Renal cortex interstitium (tissue), 11 donors: ENCODE results near the gene WNK2. TPM values are rescaled to one million over a fixed set of nuclear protein-coding genes. Genes with fewer than 3 reads are reported as not detected.

Source experiments
- DNase-seq, 11 donors: peaks; one replicate each; pipeline ENCODE4 v3.0.0-alpha.2; 2013; ENCODE audit warnings: low read depth in 9 of 11, low spot score in 4 of 11; ENCODE audit errors: extremely low read depth in 1 of 11
- polyA plus RNA-seq, 3 donors: library from polyadenylated mRNA; unstranded; fragments of 120-200 nt; gene quantifications; one replicate each; pipeline ENCODE4 v1.2.1, GENCODE V29; 2013; ENCODE audit not compliant: insufficient read length in 3 of 3

Gene WNK2
- polyA plus RNA-seq, 3 donors, result 24.8 to 34.0 (median 29.0) TPM

DNA sequence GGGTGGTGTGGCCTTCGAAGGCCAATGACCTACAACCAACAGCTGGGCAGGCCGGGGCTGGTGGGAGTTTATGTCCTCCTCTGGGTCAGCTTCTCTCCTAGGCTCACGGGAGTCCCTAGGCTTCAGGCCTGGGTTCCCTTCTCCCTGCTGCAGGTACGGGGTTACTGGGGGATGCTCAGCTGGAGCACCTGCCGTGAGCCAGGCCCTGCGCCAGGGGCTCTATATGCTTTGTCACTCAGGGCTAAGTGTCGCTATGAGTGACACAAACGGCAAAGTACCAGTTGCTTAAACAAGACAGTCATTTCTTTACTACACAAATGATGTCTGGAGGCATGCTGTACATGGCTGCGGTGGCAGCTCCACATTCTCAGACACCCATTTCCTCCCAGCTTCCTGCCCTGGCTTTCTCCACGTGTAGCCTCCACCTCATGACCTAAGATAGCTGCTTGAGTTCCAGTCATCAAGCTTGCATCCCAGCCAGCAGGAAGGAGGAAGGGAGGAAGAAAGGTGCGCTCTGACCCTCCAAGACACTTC is 27.4 kb upstream of the WNK2 start:
- DNase-seq, result no peak

DNA sequence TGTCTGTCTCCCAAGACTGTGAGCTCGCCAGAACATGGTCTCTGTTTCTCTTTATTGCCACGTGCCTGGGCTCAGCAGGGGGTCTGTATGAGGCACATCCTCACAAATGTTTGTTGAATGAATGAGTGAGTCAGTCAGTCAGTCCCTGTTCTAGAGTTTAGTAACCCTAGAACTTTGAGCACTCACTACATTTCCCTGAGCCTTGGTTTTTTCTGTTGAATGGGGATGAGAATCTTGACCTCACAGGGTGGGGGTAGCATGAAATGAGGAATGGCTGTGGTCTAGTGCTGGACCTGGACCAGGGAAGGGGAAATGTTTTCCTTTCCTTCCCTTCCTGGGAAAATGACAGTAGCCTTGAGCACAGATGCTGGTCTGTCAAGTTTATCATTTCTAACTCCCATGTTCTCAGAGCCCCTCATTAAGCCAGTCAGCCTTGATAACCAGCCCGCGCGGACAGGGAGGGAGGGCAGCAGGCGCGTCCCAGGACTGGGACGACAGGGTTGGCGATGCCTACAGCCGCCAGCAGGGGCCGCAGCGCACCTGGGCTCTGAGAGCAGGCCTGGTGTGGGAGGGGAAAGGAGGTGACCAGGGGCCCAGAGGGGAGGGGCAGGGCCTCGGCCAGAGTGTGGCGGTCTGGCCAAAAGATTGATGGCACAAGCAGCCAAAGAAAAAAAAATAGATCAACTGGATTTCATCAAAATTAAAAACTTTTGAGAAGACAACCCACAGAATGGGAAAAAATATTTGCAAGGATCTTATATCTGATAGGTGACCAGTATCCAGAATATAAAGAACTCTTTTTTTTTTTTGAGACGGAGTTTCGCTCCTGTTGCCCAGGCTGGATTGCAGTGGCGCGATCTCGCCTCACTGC is 24.1 kb upstream of the WNK2 start:
- peak; percentile 54 to 82 (median 75) for DNase-seq

DNA sequence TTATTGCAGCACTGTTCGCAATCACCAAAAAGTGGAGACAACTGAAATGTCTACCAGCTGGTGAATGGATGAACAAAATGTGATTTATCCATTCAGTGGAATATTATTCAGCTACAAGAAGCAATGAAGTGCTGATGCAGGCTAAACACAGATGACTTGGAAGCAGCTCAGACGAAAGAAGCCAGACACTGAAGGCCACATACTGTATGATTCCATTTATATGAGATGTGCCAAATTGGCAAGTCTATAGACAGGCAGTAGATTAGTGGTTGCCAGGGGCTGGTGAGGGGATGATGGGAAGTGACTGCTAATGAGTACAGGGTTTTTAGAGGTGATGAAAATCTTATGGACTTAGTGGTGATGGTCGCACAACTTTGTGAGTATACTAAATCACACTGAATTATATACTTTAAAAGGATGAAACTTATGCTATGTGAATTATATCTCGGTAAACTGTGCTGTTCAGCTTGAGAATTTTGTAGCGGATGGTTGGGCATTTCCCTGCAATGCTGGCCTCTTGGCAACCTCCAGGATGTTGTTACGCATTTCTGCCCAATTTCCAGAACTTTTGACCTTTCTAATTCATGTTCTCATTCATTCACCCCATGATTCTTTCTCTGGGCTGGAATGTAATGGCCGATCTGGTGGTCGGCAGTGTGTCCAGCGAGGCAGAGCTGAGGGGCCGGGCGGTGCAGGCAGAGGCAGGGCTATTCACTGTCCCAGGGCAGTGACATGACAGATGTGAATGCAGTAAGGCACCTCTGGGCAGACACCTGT is 22.0 kb upstream of the WNK2 start:
- DNase-seq, result no peak

DNA sequence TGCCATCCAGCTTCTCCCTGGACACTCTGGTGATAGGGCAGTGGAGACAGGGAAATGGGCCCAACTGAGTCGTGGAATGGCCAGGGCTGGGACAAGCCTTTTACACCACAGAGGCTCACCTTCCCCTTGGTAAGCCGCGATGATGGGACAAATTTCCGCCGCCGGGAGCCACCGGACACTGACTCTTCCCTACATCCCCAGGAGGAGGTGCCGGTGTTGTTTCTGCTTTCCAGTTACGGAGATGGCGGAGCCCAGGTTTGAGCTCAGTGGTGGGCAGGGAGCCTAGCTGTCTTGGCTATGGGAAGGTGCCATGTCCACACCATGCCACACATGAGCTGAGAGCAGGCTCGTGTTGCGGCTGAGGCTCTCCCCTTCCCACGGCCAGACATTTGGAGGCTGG is 19.9 kb upstream of the WNK2 start:
- no peak for DNase-seq

DNA sequence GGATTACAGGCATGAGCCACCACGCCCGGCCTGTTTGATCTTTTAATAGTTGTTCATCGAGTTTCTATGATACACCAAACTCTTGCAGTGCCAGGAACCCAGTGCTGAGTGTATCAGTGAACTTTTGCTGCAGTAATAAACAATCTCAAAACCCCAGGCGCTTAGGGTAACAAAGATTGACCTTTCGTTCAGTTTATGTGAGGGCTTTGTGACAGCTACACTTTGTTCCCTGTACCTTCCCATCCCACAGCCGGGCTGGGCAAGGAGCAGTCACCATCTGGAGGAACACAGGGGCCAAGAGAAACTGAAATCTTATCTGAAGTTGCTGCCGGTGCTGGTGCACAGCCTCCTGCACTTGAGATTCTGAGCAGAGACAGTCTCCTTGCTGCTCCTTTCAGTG is 17.2 kb upstream of the WNK2 start:
- no peak for DNase-seq

DNA sequence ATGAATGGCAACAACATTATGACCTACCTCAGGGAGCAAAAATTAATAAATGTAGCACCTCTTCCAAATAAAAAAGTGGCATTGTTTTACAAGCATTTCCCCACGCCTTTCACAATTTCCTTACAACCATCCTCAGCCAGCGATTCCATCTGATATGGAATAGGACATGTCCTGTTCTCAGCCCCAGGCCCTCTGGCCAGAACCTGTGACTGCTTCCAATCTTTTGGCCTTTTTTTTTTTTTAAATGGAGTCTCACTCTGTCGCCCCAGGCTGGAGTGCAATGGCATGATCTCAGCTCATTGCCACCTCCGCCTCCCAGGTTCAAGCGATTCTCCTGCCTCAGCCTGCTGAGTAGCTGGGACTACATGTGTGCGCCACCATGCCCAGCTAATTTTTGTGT is 16.8 kb upstream of the WNK2 start:
- no peak for DNase-seq

DNA sequence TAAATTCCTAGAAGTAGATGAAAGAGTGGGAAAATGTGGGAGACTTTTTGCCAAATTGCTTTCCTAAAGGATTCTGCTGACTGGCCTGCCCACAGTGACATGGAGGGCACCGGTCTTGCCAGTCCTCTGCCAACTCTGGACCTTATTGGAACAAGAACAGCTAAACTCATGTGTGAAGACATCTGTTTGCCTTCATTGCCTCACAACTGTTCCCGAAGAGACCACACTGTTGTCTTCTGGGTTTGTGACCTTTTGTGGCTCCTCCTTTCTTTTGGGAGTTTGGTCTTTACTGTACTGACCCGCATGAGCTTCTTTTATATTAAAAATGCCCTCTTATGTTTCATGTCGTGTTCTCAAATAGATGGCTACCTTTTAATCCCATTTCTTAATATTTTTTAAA is 16.1 kb upstream of the WNK2 start:
- DNase-seq, result no peak

DNA sequence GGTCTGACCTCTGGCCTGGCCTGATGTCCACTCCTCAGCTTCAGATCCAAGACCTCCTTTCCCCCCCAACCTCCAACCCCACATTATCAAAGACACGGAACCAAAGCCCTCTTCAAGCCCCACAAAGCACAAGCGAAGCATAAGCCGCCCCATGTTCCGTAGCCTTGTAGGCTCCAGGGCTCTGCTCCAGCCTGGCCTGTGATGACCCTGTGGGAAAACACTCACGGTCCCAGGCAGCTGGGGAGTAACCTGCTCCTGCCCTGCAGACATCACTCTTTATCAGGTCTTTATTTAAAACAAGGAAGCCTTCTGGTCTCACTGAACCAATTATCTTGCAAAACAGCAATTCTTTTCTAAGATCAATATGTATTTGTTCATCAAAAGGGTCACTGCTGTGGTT is 15.4 kb upstream of the WNK2 start:
- DNase-seq, result no peak

DNA sequence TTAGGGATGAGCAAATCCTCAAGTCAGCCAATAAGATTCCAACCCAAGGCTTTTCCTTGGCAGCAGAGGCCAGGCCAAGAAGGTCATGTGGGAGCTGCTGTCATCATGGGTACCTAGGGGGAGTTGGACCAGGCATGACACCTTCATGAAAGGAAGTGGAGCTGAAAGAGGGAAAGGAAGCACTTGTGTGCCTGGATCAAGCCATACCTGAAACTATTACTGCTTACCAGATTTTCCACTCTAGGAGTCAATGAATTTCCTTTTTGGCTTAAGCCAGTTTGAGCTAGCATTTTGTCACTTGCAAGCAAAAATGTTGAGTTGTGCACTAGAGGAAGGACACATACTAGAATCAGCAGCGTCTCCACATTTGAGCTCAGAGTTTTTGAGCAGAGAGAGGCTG is 14.5 kb upstream of the WNK2 start:
- DNase-seq, result no peak

DNA sequence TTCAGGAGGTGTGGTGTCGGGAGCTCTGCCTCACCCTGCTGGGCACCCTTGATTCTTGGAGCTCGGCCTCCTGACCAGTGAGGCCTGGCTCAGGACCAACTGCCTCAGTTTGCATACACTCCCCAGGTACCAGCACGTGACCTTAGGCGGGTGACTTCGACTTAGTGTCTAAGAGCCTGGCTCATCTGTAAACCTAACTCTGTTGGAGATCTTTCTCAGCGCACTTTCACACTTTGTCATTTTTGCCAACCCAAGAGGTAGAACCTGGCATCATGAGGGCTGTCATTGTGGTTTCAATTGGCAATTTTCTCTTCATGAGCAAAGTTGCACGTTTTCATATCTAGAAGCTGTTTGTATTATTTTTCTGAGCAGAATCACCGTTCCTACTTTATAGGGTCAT is 13.4 kb upstream of the WNK2 start:
- DNase-seq, result no peak

DNA sequence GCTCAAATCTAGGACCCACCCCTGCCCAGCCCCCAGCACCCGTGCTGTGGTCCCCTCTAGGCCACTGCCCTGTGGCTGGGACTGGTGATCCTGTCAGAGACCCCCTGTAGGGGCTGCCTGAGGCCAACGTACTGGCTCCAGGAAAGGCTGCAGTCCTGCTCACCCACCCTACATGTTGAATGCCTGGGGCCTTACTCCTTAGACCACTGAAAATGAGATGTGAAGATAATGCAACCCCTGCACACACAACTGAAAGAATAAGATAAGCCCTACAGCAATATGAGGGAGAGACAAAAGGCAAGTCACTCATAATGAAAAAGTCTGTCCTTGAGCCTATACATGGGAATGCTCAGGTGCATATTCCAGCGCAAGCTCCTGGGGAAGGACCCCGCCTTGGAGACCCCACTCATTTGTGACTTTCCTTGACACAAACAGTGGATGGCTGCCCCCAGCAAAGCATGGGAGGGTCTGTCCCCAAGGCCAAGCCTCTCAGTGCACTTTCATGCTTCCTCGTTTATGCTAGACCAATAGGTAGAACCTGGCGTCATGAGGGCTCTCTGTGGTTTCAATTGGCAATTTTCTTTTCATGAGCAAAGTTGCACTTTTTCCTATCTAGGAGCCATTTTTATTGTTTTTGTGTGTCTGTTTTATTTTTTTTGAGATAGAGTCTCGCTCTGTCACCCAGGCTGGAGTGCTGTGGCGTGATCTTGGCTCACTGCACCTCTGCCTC is 12.5 kb upstream of the WNK2 start:
- DNase-seq, result no peak

DNA sequence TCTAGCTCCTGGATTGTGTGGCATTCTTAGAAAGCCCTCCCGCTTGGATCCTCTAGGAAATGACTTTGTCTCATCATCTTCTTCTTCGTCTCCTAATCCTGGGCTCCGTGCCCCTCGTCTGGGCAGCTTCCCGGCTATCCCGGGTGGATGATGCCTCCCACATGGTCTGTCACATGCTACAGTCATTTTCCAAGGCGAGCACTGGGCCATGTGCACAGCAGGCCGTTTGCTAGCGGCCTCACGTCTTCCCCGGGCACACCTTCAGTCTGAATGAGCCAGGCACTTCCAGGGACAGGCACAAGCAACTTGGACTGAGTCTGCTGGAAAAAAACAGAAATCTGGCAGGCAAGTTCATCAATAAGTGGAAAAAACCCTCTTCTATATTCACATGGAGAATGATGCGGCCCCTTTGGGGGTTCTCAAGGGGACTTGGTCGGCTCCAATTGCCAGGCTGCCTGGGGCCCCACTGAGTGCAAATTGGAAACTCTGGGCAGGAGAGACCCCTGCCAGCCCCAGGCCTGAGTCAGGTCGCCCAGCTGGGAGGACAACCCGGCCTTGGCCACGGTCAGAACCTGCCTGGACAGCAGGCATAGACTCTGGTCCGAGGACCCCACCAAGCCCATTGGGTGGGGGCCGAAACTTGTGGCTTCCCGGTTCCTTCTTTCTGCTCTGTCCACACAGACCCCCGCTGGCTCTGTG is 11.1 kb upstream of the WNK2 start:
- no peak for DNase-seq

DNA sequence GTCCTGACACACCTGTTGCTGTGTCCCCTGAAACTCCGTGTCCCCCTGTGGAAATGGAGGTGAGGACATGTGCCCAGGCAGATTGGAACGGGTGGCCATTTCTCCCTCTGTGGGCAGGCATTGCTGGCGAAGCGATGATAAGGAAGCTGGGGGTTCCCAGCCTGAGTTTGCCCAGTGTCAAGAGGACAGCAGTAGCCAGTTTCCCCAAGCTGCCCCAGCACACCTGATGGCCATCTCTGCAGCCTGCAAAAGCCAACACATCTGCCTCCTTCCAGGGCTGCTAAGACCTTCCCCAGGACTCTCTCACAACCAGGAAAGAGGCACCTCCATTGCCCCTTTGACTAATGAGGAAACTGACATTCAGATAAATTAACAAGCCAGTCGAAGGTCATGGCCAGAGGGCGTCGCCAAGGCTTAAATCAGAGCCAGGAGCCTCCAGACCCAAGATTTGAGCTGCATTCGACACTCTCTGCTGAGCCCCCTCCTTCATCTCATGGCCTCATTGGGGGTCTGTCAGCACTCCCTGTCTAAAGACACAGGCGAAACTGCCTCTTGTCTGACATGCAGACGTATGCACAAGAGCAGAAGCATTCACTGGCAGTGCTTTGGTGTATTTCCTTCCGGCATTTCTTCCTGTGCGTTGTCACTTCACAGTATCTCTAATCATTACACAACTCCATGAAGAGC is 10.4 kb upstream of the WNK2 start:
- DNase-seq, result no peak

DNA sequence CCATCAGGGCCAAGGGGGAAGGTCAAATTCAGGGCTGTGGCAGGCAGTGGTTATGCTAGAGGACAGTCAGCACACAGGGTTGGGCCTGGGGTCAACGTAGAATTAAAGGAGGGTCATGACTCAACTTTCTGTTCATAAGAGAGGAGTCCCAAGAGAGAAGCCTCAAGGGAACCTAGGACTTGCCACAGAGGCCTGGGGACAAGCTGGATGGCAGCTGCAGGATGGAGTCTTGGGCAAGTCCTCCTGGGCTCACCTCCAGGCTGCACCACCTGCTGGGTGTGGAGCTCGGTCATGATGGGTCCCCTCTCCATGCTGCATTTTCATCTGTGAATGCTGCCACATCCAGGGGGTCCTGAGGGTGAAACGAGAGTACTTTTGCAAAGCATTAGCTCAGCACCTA is 9.0 kb upstream of the WNK2 start:
- no peak for DNase-seq

DNA sequence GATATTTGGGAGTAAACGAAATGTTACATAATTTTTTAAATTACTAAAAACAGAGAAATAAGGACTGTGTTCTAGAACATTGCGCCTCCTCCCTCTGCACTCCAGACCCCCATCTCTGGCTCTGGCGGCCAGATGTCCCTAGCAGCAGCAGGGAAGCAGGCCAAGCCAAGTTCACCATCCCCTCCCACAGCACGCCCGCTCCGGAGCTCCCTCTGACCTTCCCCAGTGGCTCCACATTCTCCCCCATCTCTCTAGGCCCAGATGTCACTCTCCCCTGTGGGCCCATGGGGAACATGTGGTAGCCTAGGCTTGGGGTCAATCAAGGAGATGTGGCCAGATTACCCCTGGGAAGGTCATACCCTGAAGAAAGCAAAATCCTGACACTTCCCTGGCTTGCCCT is 6.3 kb upstream of the WNK2 start:
- no peak for DNase-seq

DNA sequence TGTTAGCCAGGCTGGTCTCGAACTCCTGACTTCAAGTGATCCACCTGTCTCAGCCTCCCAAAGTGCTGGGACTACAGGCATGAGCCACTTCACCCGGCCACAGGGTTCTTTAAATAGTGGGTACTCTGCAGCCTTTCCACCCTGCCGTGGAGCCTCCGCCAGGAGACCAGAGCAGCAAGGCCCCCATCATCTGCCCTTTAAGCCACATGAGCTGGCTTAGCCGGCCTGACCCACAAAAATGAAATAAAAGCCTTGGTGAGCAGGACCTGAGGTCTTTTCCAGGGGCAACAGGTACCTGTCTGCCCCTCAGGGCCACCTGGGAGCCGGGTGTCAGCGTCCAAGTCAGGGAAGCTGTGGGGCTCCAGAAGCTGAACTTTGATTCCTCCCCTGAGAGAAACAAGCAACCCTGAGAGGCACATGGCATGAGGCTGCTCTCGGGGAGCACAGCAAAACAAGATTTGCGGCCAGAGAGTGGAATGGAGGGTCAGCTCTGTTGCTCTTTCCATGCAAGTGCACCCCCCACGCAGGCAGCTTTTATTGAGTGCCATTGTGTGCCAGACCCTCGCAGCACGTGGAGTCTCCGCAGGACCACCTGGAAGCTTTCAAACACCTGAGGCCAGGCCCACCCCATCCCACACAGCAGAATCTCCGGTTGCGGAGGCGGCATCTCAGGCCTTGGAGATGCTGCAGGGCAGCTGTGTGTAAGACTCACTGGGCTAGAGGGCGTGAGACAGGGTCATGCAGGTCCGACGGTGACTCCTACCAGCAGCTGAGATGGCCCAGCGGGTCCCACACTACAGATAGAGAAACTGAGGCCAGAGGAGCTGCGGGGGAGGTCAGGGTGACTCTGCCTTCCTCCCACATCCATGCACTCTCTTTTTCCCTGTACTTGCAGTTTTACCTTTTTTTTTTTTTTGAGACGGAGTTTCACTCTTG is 4.8 kb upstream of the WNK2 start:
- no peak for DNase-seq

DNA sequence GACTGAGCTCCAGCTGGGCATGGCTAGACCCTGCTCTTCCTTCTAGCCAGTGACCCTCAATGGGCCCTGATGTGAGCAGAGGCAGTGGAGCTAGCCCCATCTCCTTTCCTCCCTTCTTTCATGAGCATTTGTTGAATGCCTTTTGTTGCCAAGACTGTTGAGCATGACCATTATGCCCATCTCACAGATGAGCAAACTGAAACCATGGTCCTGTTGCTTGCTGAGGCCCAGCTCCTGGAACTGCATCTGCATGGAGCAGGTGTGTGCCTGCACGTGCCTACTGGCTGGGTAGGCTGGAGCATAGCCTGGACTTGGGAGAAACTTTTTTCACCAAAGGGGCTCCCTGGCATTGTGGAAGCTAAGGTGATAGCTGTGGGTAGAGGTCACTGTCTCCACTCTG is 3.0 kb upstream of the WNK2 start:
- DNase-seq, result no peak
